HEK293 (cell line): ENCODE data around the gene DAW1.

ENCODE experiments used
- CTCF ChIP-seq: fragments of 450-650 bp; formaldehyde crosslinking; IDR thresholded peaks from 2 replicates; pipeline ENCODE4 v1.5.1; 2016; ENCODE audit warnings: missing biosample characterization, missing genetic modification characterization
- GLI4 ChIP-seq: fragments of 450-650 bp; formaldehyde crosslinking; IDR thresholded peaks from 2 replicates; pipeline ENCODE4 v1.5.1; 2016; ENCODE audit warnings: missing biosample characterization, missing genetic modification characterization
- ZFP3 ChIP-seq: fragments of 450-650 bp; formaldehyde crosslinking; IDR thresholded peaks from 2 replicates; pipeline ENCODE4 v1.5.1; 2016; ENCODE audit warnings: low read depth, missing biosample characterization, missing genetic modification characterization
- ZNF146 ChIP-seq: fragments of 450-650 bp; formaldehyde crosslinking; IDR thresholded peaks from 2 replicates; pipeline ENCODE4 v1.5.1; 2016; ENCODE audit warnings: missing biosample characterization, missing genetic modification characterization
- ZNF335 ChIP-seq: fragments of 450-650 bp; formaldehyde crosslinking; conservative IDR thresholded peaks from 2 replicates; pipeline ENCODE4 v1.5.1; 2016; ENCODE audit warnings: missing biosample characterization, missing genetic modification characterization
- TF ChIP-seq, protein P1 (sequence below): fragments of 450-650 bp; formaldehyde crosslinking; IDR thresholded peaks from 2 replicates; pipeline ENCODE4 v1.5.1; 2016; ENCODE audit warnings: missing biosample characterization, missing genetic modification characterization

DNA sequence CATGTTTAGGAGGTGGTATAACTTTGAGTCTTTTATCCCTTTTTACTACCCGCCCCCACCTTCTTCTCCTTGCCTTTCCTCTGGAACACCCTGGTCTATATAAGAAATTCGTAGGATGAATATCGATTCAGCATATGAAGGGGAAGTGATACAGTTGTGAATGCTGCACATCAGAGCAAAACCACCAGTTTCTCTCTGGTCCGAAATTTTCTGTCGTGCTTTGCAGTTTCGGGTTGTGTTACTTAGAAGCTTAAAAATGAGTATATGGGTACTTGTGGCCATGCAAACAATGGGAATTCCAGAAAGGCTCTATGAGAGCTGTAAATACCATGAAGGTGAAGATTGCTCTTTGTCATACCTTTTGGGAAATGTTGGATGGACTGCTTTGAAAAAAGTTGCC lies 60.6 kb downstream of the DAW1 start:
- TF ChIP-seq ZFP3 (tag by site-specific recombination) (no peak), CTCF (tag by site-specific recombination) (no peak), ZNF146 (tag by site-specific recombination) (no peak), GLI4 (tag by site-specific recombination) (no peak), ZNF335 (tag by site-specific recombination) (no peak)
- TF ChIP-seq, protein P1, sequence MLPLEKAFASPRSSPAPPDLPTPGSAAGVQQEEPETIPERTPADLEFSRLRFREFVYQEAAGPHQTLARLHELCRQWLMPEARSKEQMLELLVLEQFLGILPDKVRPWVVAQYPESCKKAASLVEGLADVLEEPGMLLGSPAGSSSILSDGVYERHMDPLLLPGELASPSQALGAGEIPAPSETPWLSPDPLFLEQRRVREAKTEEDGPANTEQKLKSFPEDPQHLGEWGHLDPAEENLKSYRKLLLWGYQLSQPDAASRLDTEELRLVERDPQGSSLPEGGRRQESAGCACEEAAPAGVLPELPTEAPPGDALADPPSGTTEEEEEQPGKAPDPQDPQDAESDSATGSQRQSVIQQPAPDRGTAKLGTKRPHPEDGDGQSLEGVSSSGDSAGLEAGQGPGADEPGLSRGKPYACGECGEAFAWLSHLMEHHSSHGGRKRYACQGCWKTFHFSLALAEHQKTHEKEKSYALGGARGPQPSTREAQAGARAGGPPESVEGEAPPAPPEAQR (tag by site-specific recombination), result no peak
